ENCODE results near the gene USP12.

GRCh38 chr13:27194895-27195764 lies 23.5 kb upstream of the USP12 start:
- TF ChIP-seq CTCF (conservative IDR thresholded peaks at IDR 0.05; ENCODE audit: low read depth in 2 of 2): no peak
- TF ChIP-seq POLR2AphosphoS5 (IDR thresholded peaks at IDR 0.05; ENCODE audit: low read depth): no peak
- TF ChIP-seq EZH2 (IDR thresholded peaks at IDR 0.05; ENCODE audit: low read depth, unreplicated experiment): no peak
- TF ChIP-seq EZH2phosphoT487 (IDR thresholded peaks at IDR 0.05; ENCODE audit: unreplicated experiment): no peak
- no peak for TF ChIP-seq JUNB (IDR thresholded peaks at IDR 0.05; ENCODE audit: unreplicated experiment)
- TF ChIP-seq, protein P1, sequence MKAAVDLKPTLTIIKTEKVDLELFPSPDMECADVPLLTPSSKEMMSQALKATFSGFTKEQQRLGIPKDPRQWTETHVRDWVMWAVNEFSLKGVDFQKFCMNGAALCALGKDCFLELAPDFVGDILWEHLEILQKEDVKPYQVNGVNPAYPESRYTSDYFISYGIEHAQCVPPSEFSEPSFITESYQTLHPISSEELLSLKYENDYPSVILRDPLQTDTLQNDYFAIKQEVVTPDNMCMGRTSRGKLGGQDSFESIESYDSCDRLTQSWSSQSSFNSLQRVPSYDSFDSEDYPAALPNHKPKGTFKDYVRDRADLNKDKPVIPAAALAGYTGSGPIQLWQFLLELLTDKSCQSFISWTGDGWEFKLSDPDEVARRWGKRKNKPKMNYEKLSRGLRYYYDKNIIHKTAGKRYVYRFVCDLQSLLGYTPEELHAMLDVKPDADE (IDR thresholded peaks at IDR 0.05): no peak
- TF ChIP-seq, protein P2, sequence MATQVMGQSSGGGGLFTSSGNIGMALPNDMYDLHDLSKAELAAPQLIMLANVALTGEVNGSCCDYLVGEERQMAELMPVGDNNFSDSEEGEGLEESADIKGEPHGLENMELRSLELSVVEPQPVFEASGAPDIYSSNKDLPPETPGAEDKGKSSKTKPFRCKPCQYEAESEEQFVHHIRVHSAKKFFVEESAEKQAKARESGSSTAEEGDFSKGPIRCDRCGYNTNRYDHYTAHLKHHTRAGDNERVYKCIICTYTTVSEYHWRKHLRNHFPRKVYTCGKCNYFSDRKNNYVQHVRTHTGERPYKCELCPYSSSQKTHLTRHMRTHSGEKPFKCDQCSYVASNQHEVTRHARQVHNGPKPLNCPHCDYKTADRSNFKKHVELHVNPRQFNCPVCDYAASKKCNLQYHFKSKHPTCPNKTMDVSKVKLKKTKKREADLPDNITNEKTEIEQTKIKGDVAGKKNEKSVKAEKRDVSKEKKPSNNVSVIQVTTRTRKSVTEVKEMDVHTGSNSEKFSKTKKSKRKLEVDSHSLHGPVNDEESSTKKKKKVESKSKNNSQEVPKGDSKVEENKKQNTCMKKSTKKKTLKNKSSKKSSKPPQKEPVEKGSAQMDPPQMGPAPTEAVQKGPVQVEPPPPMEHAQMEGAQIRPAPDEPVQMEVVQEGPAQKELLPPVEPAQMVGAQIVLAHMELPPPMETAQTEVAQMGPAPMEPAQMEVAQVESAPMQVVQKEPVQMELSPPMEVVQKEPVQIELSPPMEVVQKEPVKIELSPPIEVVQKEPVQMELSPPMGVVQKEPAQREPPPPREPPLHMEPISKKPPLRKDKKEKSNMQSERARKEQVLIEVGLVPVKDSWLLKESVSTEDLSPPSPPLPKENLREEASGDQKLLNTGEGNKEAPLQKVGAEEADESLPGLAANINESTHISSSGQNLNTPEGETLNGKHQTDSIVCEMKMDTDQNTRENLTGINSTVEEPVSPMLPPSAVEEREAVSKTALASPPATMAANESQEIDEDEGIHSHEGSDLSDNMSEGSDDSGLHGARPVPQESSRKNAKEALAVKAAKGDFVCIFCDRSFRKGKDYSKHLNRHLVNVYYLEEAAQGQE (IDR thresholded peaks at IDR 0.05; ENCODE audit: unreplicated experiment): no peak
- no peak for TF ChIP-seq ZNF331 (CRISPR knock-in tag; IDR thresholded peaks at IDR 0.05; ENCODE audit: low read depth)
- TF ChIP-seq CREB1 (CRISPR knock-in tag; IDR thresholded peaks at IDR 0.05; ENCODE audit: low read depth): no peak
- no peak for TF ChIP-seq STAT1 (IDR thresholded peaks at IDR 0.05; ENCODE audit: unreplicated experiment)
- no peak for TF ChIP-seq NANOG (IDR thresholded peaks at IDR 0.05; ENCODE audit: borderline replicate concordance)
- TF ChIP-seq ZNF462 (CRISPR knock-in tag; IDR thresholded peaks at IDR 0.05): no peak
- no peak for TF ChIP-seq ZNF114 (CRISPR knock-in tag; IDR thresholded peaks at IDR 0.05)

Measured in GM23338 (cell line).